ENCODE data around the gene HIC1. TPM values are rescaled to one million over a fixed set of nuclear protein-coding genes. Genes with fewer than 3 reads are reported as not detected.

Gene HIC1
- total and polyA plus RNA-seq, 9 of the 15 experiments (the other 6 are each of a cell fraction or from before 2014, with no cell fraction given), result 0.01 to 2.5 (median 0.18) TPM

DNA sequence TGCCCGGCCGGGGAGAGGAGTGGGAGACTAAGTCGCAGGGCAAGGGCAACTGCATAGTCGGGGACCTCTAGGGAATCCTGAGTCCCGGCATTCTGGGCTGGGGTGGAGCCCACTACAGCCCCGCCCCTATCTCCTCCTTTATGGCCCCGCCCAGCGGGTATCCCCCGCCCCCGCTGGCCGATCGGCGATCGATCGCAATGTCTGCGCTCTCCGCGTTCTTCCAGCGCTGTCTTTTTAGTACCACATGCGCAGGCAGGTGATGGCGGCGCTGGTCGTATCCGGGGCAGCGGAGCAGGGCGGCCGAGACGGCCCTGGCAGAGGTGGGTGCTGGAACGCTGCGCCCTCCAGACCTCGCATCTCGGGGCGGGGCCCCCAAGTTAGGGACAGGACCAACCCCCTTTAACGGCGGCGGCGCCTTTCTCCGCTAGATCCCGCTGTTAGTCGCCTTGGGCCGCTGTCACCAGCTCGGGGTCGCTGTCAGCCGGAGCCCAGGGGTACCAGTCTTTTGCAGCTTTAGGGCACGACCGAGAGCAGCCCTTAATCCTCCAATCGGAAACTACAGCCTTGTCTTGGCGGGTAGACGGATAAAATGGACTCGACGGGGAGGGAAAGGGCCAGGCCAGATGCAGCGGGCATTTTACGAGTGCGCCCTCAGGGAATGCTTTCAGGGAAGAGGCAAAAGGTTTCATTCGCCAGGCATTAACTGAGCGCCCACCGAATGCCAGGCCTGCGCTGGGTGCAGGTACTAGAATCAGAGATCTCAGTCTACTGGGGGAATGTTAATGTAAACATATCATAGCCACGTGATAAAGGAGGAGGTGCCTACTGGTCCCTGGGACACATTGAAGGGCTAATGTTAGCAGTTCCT, 24.8 kb upstream of the HIC1 start, which contains the start of gene DPH1 (continued):
- TF ChIP-seq ZFP30 (CRISPR knock-in tag; IDR thresholded peaks at IDR 0.05; ENCODE audit: borderline replicate concordance) (no peak), BCLAF1 (IDR thresholded peaks at IDR 0.05; ENCODE audit: borderline replicate concordance in 1 of 2, control insufficient read depth in 1 of 2, low read depth in 2 of 2, low read length in 1 of 2) (no peak), STAT5B (CRISPR knock-in tag; IDR thresholded peaks at IDR 0.05) (no peak), GATAD2A (IDR thresholded peaks at IDR 0.05) (no peak), NBN (IDR thresholded peaks at IDR 0.05; ENCODE audit: low read depth) (0 out of 2 replicates have a peak, but pooled peaks have one; percentile 20), CLOCK (CRISPR knock-in tag; IDR thresholded peaks at IDR 0.05; ENCODE audit: borderline replicate concordance) (no peak), ZNF77 (CRISPR knock-in tag; IDR thresholded peaks at IDR 0.05) (no peak), FOS (IDR thresholded peaks at IDR 0.05; ENCODE audit: extremely low read depth, insufficient read length) (no peak)
- TF ChIP-seq, protein P1, sequence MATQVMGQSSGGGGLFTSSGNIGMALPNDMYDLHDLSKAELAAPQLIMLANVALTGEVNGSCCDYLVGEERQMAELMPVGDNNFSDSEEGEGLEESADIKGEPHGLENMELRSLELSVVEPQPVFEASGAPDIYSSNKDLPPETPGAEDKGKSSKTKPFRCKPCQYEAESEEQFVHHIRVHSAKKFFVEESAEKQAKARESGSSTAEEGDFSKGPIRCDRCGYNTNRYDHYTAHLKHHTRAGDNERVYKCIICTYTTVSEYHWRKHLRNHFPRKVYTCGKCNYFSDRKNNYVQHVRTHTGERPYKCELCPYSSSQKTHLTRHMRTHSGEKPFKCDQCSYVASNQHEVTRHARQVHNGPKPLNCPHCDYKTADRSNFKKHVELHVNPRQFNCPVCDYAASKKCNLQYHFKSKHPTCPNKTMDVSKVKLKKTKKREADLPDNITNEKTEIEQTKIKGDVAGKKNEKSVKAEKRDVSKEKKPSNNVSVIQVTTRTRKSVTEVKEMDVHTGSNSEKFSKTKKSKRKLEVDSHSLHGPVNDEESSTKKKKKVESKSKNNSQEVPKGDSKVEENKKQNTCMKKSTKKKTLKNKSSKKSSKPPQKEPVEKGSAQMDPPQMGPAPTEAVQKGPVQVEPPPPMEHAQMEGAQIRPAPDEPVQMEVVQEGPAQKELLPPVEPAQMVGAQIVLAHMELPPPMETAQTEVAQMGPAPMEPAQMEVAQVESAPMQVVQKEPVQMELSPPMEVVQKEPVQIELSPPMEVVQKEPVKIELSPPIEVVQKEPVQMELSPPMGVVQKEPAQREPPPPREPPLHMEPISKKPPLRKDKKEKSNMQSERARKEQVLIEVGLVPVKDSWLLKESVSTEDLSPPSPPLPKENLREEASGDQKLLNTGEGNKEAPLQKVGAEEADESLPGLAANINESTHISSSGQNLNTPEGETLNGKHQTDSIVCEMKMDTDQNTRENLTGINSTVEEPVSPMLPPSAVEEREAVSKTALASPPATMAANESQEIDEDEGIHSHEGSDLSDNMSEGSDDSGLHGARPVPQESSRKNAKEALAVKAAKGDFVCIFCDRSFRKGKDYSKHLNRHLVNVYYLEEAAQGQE (IDR thresholded peaks at IDR 0.05; ENCODE audit: borderline replicate concordance), result peak; percentile 98
- TF ChIP-seq, protein P1 (CRISPR knock-in tag; IDR thresholded peaks at IDR 0.05; ENCODE audit: low read depth), result no peak
- TF ChIP-seq, protein P2, sequence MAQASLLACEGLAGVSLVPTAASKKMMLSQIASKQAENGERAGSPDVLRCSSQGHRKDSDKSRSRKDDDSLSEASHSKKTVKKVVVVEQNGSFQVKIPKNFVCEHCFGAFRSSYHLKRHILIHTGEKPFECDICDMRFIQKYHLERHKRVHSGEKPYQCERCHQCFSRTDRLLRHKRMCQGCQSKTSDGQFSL (CRISPR knock-in tag; IDR thresholded peaks at IDR 0.05), result no peak
- TF ChIP-seq, protein P2 (tag; IDR thresholded peaks at IDR 0.05), result no peak

All from K562 (cell line).